ENCODE data around the gene MYL7. TPM values are rescaled to one million over a fixed set of nuclear protein-coding genes. Genes with fewer than 3 reads are reported as not detected.

The MYL7 gene
- total RNA-seq, 1 donor from 2014 or later = 0.82 TPM

- Mint-ChIP-seq H3K27me3 (ENCODE audit: unreplicated experiment) (peaks cover 10% of the 10 kb centered on the region), H3K4me3 (ENCODE audit: unreplicated experiment) (no peak overlapping the region), H3K36me3 (ENCODE audit: low read depth, unreplicated experiment) (peaks cover 12% of the 10 kb centered on the region), H3K9me3 (ENCODE audit: unreplicated experiment) (no peaks in the 10 kb centered on the region), H3K27ac (ENCODE audit: unreplicated experiment) (no peak overlapping the region), H3K4me1 (ENCODE audit: unreplicated experiment) (peaks cover 9% of the 10 kb centered on the region)
- no peak for DNase-seq (ENCODE audit: low spot score)
- TF ChIP-seq, protein P1, sequence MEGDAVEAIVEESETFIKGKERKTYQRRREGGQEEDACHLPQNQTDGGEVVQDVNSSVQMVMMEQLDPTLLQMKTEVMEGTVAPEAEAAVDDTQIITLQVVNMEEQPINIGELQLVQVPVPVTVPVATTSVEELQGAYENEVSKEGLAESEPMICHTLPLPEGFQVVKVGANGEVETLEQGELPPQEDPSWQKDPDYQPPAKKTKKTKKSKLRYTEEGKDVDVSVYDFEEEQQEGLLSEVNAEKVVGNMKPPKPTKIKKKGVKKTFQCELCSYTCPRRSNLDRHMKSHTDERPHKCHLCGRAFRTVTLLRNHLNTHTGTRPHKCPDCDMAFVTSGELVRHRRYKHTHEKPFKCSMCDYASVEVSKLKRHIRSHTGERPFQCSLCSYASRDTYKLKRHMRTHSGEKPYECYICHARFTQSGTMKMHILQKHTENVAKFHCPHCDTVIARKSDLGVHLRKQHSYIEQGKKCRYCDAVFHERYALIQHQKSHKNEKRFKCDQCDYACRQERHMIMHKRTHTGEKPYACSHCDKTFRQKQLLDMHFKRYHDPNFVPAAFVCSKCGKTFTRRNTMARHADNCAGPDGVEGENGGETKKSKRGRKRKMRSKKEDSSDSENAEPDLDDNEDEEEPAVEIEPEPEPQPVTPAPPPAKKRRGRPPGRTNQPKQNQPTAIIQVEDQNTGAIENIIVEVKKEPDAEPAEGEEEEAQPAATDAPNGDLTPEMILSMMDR (IDR thresholded peaks at IDR 0.05; ENCODE audit: unreplicated experiment) = no peak
Measured at GRCh38 chr7:44109991-44110390, 31.1 kb downstream of the MYL7 start.

GRCh38 chr7:44108768-44109750 is 32.1 kb downstream of the MYL7 start:
- Mint-ChIP-seq H3K27me3 (ENCODE audit: unreplicated experiment) (peaks cover 12% of the 10 kb centered on the region), H3K4me3 (ENCODE audit: unreplicated experiment) (no peak overlapping the region), H3K36me3 (ENCODE audit: low read depth, unreplicated experiment) (peaks cover 12% of the 10 kb centered on the region), H3K9me3 (ENCODE audit: unreplicated experiment) (no peaks in the 10 kb centered on the region), H3K27ac (ENCODE audit: unreplicated experiment) (no peak overlapping the region), H3K4me1 (ENCODE audit: unreplicated experiment) (peaks cover 9% of the 10 kb centered on the region)
- no peak for DNase-seq (ENCODE audit: low spot score)
- TF ChIP-seq, protein P1 (IDR thresholded peaks at IDR 0.05; ENCODE audit: unreplicated experiment) = no peak

DNA sequence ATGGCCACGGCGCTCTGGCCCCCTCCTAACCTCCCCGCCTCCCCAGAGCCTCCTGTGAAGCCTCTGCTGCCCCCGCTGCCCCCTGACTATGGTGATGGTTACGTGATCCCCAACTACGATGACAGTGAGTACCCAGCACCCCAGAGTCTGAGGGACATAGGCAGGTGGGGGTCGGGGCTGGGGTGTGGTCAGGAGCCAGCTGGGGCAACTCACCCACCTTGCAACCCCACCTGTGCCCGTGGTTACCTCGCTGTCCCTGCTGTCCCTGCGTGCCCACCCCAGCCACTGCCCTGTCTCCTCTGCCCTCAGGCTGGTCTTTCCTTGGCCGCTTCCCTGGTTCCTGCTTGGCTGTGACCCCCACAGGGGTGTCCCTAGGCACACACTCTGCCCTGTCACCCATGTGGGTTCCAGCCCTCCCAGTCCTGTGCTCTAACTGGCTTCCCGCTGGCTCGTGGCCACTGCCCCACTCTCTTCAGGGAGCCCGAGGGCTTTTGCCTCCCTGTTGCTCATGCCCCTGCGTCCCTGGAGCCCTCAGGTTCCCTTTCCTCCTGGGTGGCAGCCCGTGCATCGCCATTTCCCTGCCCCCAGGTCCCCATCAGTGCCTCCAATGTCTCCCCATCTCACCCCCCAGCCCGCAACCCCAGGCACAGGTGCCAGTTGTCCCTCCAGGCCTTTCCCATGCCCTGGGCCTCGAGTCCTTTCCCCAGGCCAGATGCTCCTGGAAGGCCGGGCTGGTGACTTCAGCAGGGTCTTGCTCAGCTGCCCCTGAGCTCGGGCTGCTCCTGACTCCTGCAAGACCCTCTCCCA is 33.0 kb downstream of the MYL7 start:
- peaks cover 7% of the 10 kb centered on the region for H3K36me3 Mint-ChIP-seq (ENCODE audit: low read depth, unreplicated experiment)
- no peak overlapping the region for H3K27ac Mint-ChIP-seq (ENCODE audit: unreplicated experiment)
- TF ChIP-seq, protein P1 (IDR thresholded peaks at IDR 0.05; ENCODE audit: unreplicated experiment) = no peak
- H3K9me3 Mint-ChIP-seq (ENCODE audit: unreplicated experiment) = no peaks in the 10 kb centered on the region
- DNase-seq (ENCODE audit: low spot score) = no peak
- H3K27me3 Mint-ChIP-seq (ENCODE audit: unreplicated experiment) = peaks cover 14% of the 10 kb centered on the region
- H3K4me1 Mint-ChIP-seq (ENCODE audit: unreplicated experiment) = peaks cover 13% of the 10 kb centered on the region
- H3K4me3 Mint-ChIP-seq (ENCODE audit: unreplicated experiment) = no peak overlapping the region

GRCh38 chr7:44107116-44107960 is 33.8 kb downstream of the MYL7 start:
- Mint-ChIP-seq H3K4me3 (ENCODE audit: unreplicated experiment) (no peak overlapping the region), H3K27ac (ENCODE audit: unreplicated experiment) (no peak overlapping the region), H3K4me1 (ENCODE audit: unreplicated experiment) (peaks cover 13% of the 10 kb centered on the region), H3K36me3 (ENCODE audit: low read depth, unreplicated experiment) (peaks cover 7% of the 10 kb centered on the region), H3K27me3 (ENCODE audit: unreplicated experiment) (peaks cover 18% of the 10 kb centered on the region), H3K9me3 (ENCODE audit: unreplicated experiment) (no peaks in the 10 kb centered on the region)
- TF ChIP-seq, protein P1 (IDR thresholded peaks at IDR 0.05; ENCODE audit: unreplicated experiment) = no peak
- no peak for DNase-seq (ENCODE audit: low spot score)
